H9 (cell line): ENCODE data around the gene MED13L. TPM values are rescaled to one million over a fixed set of nuclear protein-coding genes. Genes with fewer than 3 reads are reported as not detected.

ENCODE experiments used
- DNase-seq: peaks from one replicate; pipeline ENCODE4 v3.0.0-alpha.2; 2017
- H2AFZ ChIP-seq: one replicate; pipeline ENCODE4 v1.6.1; 2013; ENCODE audit warnings: mild to moderate bottlenecking, low read length, control low read depth, moderate library complexity
- H2AK5ac ChIP-seq: 2 replicates; pipeline ENCODE4 v1.6.1; 2013; ENCODE audit warnings: low read length, control low read depth, mixed read lengths; ENCODE audit not compliant: insufficient read length
- H2BK120ac ChIP-seq: one replicate; pipeline ENCODE4 v1.6.1; 2013; ENCODE audit warnings: low read depth, mild to moderate bottlenecking, low read length, control low read depth, inconsistent platforms; ENCODE audit not compliant: poor library complexity, severe bottlenecking
- H2BK12ac ChIP-seq: 2 replicates; pipeline ENCODE4 v1.6.1; 2013; ENCODE audit warnings: low read length, control low read depth, mixed read lengths, low read depth; ENCODE audit not compliant: insufficient read length
- H2BK15ac ChIP-seq: 2 replicates; pipeline ENCODE4 v1.6.1; 2013; ENCODE audit warnings: low read depth, low read length, control low read depth
- H2BK20ac ChIP-seq: one replicate; pipeline ENCODE4 v1.6.1; 2013; ENCODE audit warnings: low read depth, mild to moderate bottlenecking, low read length, control low read depth, inconsistent platforms; ENCODE audit not compliant: poor library complexity, severe bottlenecking
- H2BK5ac ChIP-seq: 2 replicates; pipeline ENCODE4 v1.6.1; 2013; ENCODE audit warnings: low read length, control low read depth, mixed read lengths; ENCODE audit not compliant: insufficient read length
- H3K14ac ChIP-seq: 2 replicates; pipeline ENCODE4 v1.6.1; 2013; ENCODE audit warnings: low read length, control low read depth; ENCODE audit not compliant: insufficient read depth
- H3K18ac ChIP-seq: 2 replicates; pipeline ENCODE4 v1.6.1; 2013; ENCODE audit warnings: low read depth, mild to moderate bottlenecking, mixed read lengths, low read length, control low read depth; ENCODE audit not compliant: insufficient read length
- H3K23ac ChIP-seq: 2 replicates; pipeline ENCODE4 v1.6.1; 2013; ENCODE audit warnings: low read length, control low read depth, mixed read lengths, low read depth; ENCODE audit not compliant: insufficient read length
- H3K23me2 ChIP-seq: 2 replicates; pipeline ENCODE4 v1.6.1; 2013; ENCODE audit warnings: low read depth, mild to moderate bottlenecking, mixed read lengths, low read length, control low read depth; ENCODE audit not compliant: insufficient read length, poor library complexity, severe bottlenecking
- H3K27ac ChIP-seq: 2 replicates; pipeline ENCODE4 v1.5.1; 2013; ENCODE audit warnings: low read length, control low read depth, mixed read lengths, low read depth; ENCODE audit not compliant: insufficient read length
- H3K27me3 ChIP-seq: 2 replicates; pipeline ENCODE4 v1.6.1; 2013; ENCODE audit warnings: low read length, control low read depth, inconsistent platforms; ENCODE audit not compliant: insufficient read depth
- H3K4ac ChIP-seq: 2 replicates; pipeline ENCODE4 v1.6.1; 2013; ENCODE audit warnings: low read depth, mild to moderate bottlenecking, control low read depth, inconsistent platforms, low read length, moderate library complexity
- H3K4me1 ChIP-seq: 2 replicates; pipeline ENCODE4 v1.6.1; 2013; ENCODE audit warnings: low read length, control low read depth, inconsistent platforms; ENCODE audit not compliant: insufficient read depth
- H3K4me2 ChIP-seq: 2 replicates; pipeline ENCODE4 v1.6.1; 2013; ENCODE audit warnings: low read length, control low read depth, mixed read lengths; ENCODE audit not compliant: insufficient read length, insufficient read depth
- H3K56ac ChIP-seq: 2 replicates; pipeline ENCODE4 v1.6.1; 2013; ENCODE audit warnings: low read depth, mild to moderate bottlenecking, mixed read lengths, low read length, control low read depth; ENCODE audit not compliant: insufficient read length
- H3K79me1 ChIP-seq: 2 replicates; pipeline ENCODE4 v1.6.1; 2013; ENCODE audit warnings: low read depth, mild to moderate bottlenecking, moderate library complexity, low read length, control low read depth, inconsistent platforms; ENCODE audit not compliant: insufficient read depth, poor library complexity, severe bottlenecking
- H3K79me2 ChIP-seq: 2 replicates; pipeline ENCODE4 v1.6.1; 2013; ENCODE audit warnings: low read length, control low read depth, inconsistent platforms; ENCODE audit not compliant: insufficient read depth
- H3K9ac ChIP-seq: 2 replicates; pipeline ENCODE4 v1.6.1; 2013; ENCODE audit warnings: low read length, control low read depth, mixed read lengths; ENCODE audit not compliant: insufficient read length; ENCODE audit errors: extremely low read depth
- H3K9me3 ChIP-seq: one replicate; pipeline ENCODE4 v1.6.1; 2013; ENCODE audit warnings: low read depth, low read length, inconsistent platforms; ENCODE audit not compliant: control insufficient read depth
- H3T11ph ChIP-seq: one replicate; pipeline ENCODE4 v1.6.1; 2013; ENCODE audit warnings: mild to moderate bottlenecking, low read length, control low read depth, inconsistent platforms
- H4K20me1 ChIP-seq: one replicate; pipeline ENCODE4 v1.6.1; 2013; ENCODE audit not compliant: control insufficient read depth, insufficient read length, insufficient read depth
- H4K5ac ChIP-seq: 2 replicates; pipeline ENCODE4 v1.6.1; 2013; ENCODE audit warnings: low read depth, mild to moderate bottlenecking, mixed read lengths, low read length, control low read depth; ENCODE audit not compliant: insufficient read length
- H4K8ac ChIP-seq: replicated peaks from 2 replicates; pipeline ENCODE4 v1.6.1; 2013; ENCODE audit warnings: low read length, control low read depth, mixed read lengths, low read depth; ENCODE audit not compliant: insufficient read length
- H4K91ac ChIP-seq: 2 replicates; pipeline ENCODE4 v1.6.1; 2013; ENCODE audit warnings: low read depth, mild to moderate bottlenecking, moderate library complexity, mixed read lengths, low read length, control low read depth; ENCODE audit not compliant: insufficient read length
- H3K27ac Mint-ChIP-seq, 3 experiments: 2 replicates in 2 of 3; 3 replicates in 1 of 3; pipeline ENCODE4 v1.8.0; 2020 to 2021; ENCODE audit warnings: mixed read lengths in 3 of 3, mild to moderate bottlenecking in 1 of 3, moderate library complexity in 1 of 3
- H3K27me3 Mint-ChIP-seq: 2 replicates; pipeline ENCODE4 v1.8.0; 2021; ENCODE audit warnings: low read depth, mild to moderate bottlenecking, moderate library complexity, mixed read lengths
- H3K36me3 Mint-ChIP-seq, 3 experiments: 2 replicates in 2 of 3; 3 replicates in 1 of 3; pipeline ENCODE4 v1.8.0; 2020 to 2021; ENCODE audit warnings: low read depth in 3 of 3, mixed read lengths in 3 of 3; ENCODE audit not compliant: insufficient read depth in 1 of 3
- H3K4me1 Mint-ChIP-seq, 2 experiments: 2 replicates each; pipeline ENCODE4 v1.8.0; 2020; ENCODE audit warnings: mixed read lengths in 2 of 2
- H3K4me3 Mint-ChIP-seq, 2 experiments: 2 replicates in 1 of 2; 3 replicates in 1 of 2; pipeline ENCODE4 v1.8.0; 2020 to 2021; ENCODE audit warnings: mild to moderate bottlenecking in 2 of 2, mixed read lengths in 2 of 2, moderate library complexity in 1 of 2
- H3K9me3 Mint-ChIP-seq, 2 experiments: 2 replicates in 1 of 2; 3 replicates in 1 of 2; pipeline ENCODE4 v1.8.0; 2020; ENCODE audit warnings: mild to moderate bottlenecking in 2 of 2, mixed read lengths in 2 of 2, moderate library complexity in 1 of 2
- WGBS: extraction: QIAGEN DNeasy Blood & Tissue Kit; methylation state at CpG from one replicate; pipeline ENCODE4 v1.1.7; 2013; ENCODE audit warnings: missing lambda C conversion rate, low lambda C conversion rate, mixed read lengths; ENCODE audit not compliant: insufficient read length; ENCODE audit errors: extremely low coverage; 5-methylcytosine and 5-hydroxymethylcytosine counted together
- total RNA-seq: library from RNA; stranded (reverse); gene quantifications from 2 replicates; pipeline ENCODE4 v1.2.1, GENCODE V29; 2021
- TF ChIP-seq, protein P1 (sequence below): fragments of 200-600 bp; sonication (generic); conservative IDR thresholded peaks from 3 replicates; pipeline ENCODE4 v1.8.0; 2021; ENCODE audit warnings: antibody characterized with exemption, mild to moderate bottlenecking

Gene MED13L
- total RNA-seq, 1 experiment from 2014 or later = 52.4 TPM

DNA sequence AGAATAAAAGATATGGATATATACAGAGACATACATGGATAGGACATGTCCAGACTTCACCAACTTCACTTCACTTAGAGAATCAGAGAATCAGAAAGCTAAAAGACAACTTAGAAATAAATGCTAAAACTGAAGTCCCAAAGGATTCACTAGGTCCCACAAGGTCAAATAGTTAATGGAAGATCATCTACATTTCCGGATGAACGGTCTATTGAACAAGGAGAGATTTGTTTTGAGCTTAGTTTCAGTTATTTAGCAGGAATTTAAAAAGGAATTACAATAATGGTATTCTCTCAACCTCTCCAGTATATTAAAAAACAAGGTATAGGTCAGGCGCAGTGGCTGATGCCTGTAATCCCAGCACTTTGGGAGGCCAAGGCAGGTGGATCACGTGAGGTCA lies 187.0 kb downstream of the MED13L start:
- no peak overlapping the region for H3K18ac ChIP-seq
- no peak overlapping the region for H4K5ac ChIP-seq
- H3K4me1 Mint-ChIP-seq = peaks cover 18 to 21% of the 10 kb centered on the region in 2 experiments
- no peak overlapping the region for H3K27ac ChIP-seq
- H3K27ac Mint-ChIP-seq = peak overlapping the region in 1 of 3 experiments; percentile 31; a peak in 1 of 7 replicates
- H2AFZ ChIP-seq = no peak overlapping the region
- H3K9me3 Mint-ChIP-seq = no peaks in the 10 kb centered on the region
- no peak overlapping the region for H2AK5ac ChIP-seq
- no CpG with 5 or more reads among the region's 4 CpGs for WGBS
- no peak overlapping the region for H4K91ac ChIP-seq
- H3K9me3 ChIP-seq = no peaks in the 10 kb centered on the region
- no peak overlapping the region for H3T11ph ChIP-seq
- no peak overlapping the region for H3K14ac ChIP-seq
- no peaks in the 10 kb centered on the region; the same call in 1 of the 2 replicates for H3K79me2 ChIP-seq
- no peak overlapping the region for H3K23ac ChIP-seq
- H2BK5ac ChIP-seq = no peak overlapping the region
- no peaks in the 10 kb centered on the region for H3K79me1 ChIP-seq
- H2BK15ac ChIP-seq = no peak overlapping the region
- H3K4ac ChIP-seq = no peak overlapping the region
- no peaks in the 10 kb centered on the region for H3K27me3 Mint-ChIP-seq
- TF ChIP-seq, protein P1, sequence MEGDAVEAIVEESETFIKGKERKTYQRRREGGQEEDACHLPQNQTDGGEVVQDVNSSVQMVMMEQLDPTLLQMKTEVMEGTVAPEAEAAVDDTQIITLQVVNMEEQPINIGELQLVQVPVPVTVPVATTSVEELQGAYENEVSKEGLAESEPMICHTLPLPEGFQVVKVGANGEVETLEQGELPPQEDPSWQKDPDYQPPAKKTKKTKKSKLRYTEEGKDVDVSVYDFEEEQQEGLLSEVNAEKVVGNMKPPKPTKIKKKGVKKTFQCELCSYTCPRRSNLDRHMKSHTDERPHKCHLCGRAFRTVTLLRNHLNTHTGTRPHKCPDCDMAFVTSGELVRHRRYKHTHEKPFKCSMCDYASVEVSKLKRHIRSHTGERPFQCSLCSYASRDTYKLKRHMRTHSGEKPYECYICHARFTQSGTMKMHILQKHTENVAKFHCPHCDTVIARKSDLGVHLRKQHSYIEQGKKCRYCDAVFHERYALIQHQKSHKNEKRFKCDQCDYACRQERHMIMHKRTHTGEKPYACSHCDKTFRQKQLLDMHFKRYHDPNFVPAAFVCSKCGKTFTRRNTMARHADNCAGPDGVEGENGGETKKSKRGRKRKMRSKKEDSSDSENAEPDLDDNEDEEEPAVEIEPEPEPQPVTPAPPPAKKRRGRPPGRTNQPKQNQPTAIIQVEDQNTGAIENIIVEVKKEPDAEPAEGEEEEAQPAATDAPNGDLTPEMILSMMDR = no peak
- no peak overlapping the region for H3K56ac ChIP-seq
- no peaks in the 10 kb centered on the region for H3K4me1 ChIP-seq
- H4K8ac ChIP-seq = no peak overlapping the region
- H2BK12ac ChIP-seq = no peak overlapping the region
- H4K20me1 ChIP-seq = no peaks in the 10 kb centered on the region
- no peak overlapping the region for H3K4me3 Mint-ChIP-seq
- H2BK20ac ChIP-seq = no peak overlapping the region
- no peaks in the 10 kb centered on the region for H3K23me2 ChIP-seq
- no peak for DNase-seq
- H2BK120ac ChIP-seq = no peak overlapping the region
- H3K4me2 ChIP-seq = no peak overlapping the region
- no peaks in the 10 kb centered on the region for H3K36me3 Mint-ChIP-seq
- H3K27me3 ChIP-seq = no peaks in the 10 kb centered on the region
- no peak overlapping the region for H3K9ac ChIP-seq
